OCI-LY7 (cell line): ENCODE data around the gene STK32A. TPM values are rescaled to one million over a fixed set of nuclear protein-coding genes. Genes with fewer than 3 reads are reported as not detected.
"Not testable (repeated sequence)": the region's sequence is repeated elsewhere in the genome, so short reads cannot be mapped to it uniquely, and the experiment has no call there.

Experiments
- BruUV-seq: library from RNA; stranded (reverse); fragments of 400-500 nt; replicated peaks from 2 replicates; lab custom pipeline; 2021; lab: Mats Ljungman, UMichigan
- CTCF ChIA-PET: fragments of 300-600 bp; sonication (Branson Sonifier 250); formaldehyde crosslinking; loops from one replicate; lab custom pipeline; 2022; ENCODE audit warnings: antibody characterized with exemption; ENCODE audit not compliant: unreplicated experiment; lab: Charles Lee
- POLR2A ChIA-PET: fragments of 300-600 bp; sonication (Branson Sonifier 250); formaldehyde crosslinking; loops from one replicate; lab custom pipeline; 2022; ENCODE audit warnings: antibody characterized with exemption; lab: Charles Lee
- DNase-seq: peaks from one replicate; pipeline ENCODE4 v3.0.0-alpha.2; 2015; ENCODE audit warnings: low spot score
- H2AFZ ChIP-seq: fragments of 200-600 bp; sonication (generic), shearing (Covaris generic); 2 replicates; pipeline ENCODE4 v1.6.1; 2014; ENCODE audit warnings: mild to moderate bottlenecking, antibody characterized with exemption, low read length, moderate library complexity
- H3K27ac ChIP-seq: fragments of 200-600 bp; sonication (generic); 2 replicates; pipeline ENCODE4 v1.5.1; 2014; ENCODE audit warnings: mixed run types, low read depth, mild to moderate bottlenecking, moderate library complexity, low read length, inconsistent platforms; ENCODE audit not compliant: poor library complexity, severe bottlenecking
- H3K36me3 ChIP-seq: fragments of 200-600 bp; sonication (generic); 2 replicates; pipeline ENCODE4 v1.6.1; 2014; ENCODE audit warnings: mild to moderate bottlenecking, antibody characterized with exemption, low read length, moderate library complexity, mixed read lengths; ENCODE audit not compliant: insufficient read depth
- H3K4me1 ChIP-seq: fragments of 200-600 bp; sonication (generic); 2 replicates; pipeline ENCODE4 v1.5.1; 2014; ENCODE audit warnings: mild to moderate bottlenecking, low read length; ENCODE audit not compliant: insufficient read depth, poor library complexity, severe bottlenecking
- H3K4me2 ChIP-seq: fragments of 200-600 bp; sonication (generic); 2 replicates; pipeline ENCODE4 v1.6.1; 2014; ENCODE audit warnings: mild to moderate bottlenecking, low read length
- H3K4me3 ChIP-seq: fragments of 200-600 bp; sonication (generic); 2 replicates; pipeline ENCODE4 v1.5.1; 2014; ENCODE audit warnings: mild to moderate bottlenecking, low read depth, low read length; ENCODE audit not compliant: poor library complexity, severe bottlenecking
- H3K79me2 ChIP-seq: fragments of 200-600 bp; sonication (generic); 2 replicates; pipeline ENCODE4 v1.6.1; 2016; ENCODE audit warnings: low read depth, mild to moderate bottlenecking, low read length, moderate library complexity, mixed read lengths; ENCODE audit not compliant: insufficient read depth
- H3K9me2 ChIP-seq: fragments of 200-600 bp; sonication (generic); 2 replicates; pipeline ENCODE4 v1.6.1; 2016; ENCODE audit warnings: mild to moderate bottlenecking, low read length, mixed read lengths; ENCODE audit not compliant: insufficient read depth
- H3K9me3 ChIP-seq: fragments of 200-600 bp; sonication (generic); 2 replicates; pipeline ENCODE4 v1.6.1; 2014; ENCODE audit warnings: mild to moderate bottlenecking, mixed run types, low read length, mixed read lengths
- H4K20me1 ChIP-seq: fragments of 200-600 bp; sonication (generic); 2 replicates; pipeline ENCODE4 v1.6.1; 2014; ENCODE audit warnings: mild to moderate bottlenecking, antibody characterized with exemption, low read length, moderate library complexity, mixed read lengths; ENCODE audit not compliant: insufficient read depth
- CTCF ChIP-seq: fragments of 200-600 bp; sonication (generic); conservative IDR thresholded peaks from 2 replicates; pipeline ENCODE4 v1.5.1; 2014; ENCODE audit warnings: mild to moderate bottlenecking, antibody characterized with exemption, low read length, moderate library complexity, mixed read lengths
- EZH2phosphoT487 ChIP-seq: fragments of 200-600 bp; sonication (generic); IDR thresholded peaks from 2 replicates; pipeline ENCODE4 v1.6.1; 2018; ENCODE audit warnings: low read depth, borderline replicate concordance, mild to moderate bottlenecking, mixed run types, antibody characterized with exemption, low read length, moderate library complexity, mixed read lengths
- intact Hi-C: fragments of 100-400 bp; cut with micrococcal nuclease; formaldehyde crosslinking; loops from one replicate; pipeline ENCODE4 v1.10.0; 2022; ENCODE audit not compliant: unreplicated experiment
- total RNA-seq, 2 experiments: library from RNA; depleted of rRNA in 1 of 2; stranded (reverse); fragments of >200 nt in 1 of 2; shearing (Covaris generic) in 1 of 2; gene quantifications; 2 replicates each; pipeline ENCODE4 v1.2.3, GENCODE V29; 2014 to 2022

STK32A gene
- total RNA-seq, 2 experiments from 2014 or later, result not detected

GRCh38 chr5:147226512-147226911, 8.3 kb upstream of the STK32A start:
- ChIA-PET CTCF (no interaction called here), POLR2A (no interaction called here)
- no peak for DNase-seq
- H4K20me1 ChIP-seq, result no peaks in the 10 kb centered on the region
- intact Hi-C loops, result loop anchor here (10.0 kb wide), 1 partner anchor 598 kb away; no protein-coding TSS in a partner anchor
- TF ChIP-seq CTCF, result no peak
- no peak for TF ChIP-seq EZH2phosphoT487
- no peak overlapping the region for H3K4me2 ChIP-seq
- H3K4me1 ChIP-seq, result no peaks in the 10 kb centered on the region
- H3K36me3 ChIP-seq, result no peaks in the 10 kb centered on the region
- H3K9me2 ChIP-seq, result no peaks in the 10 kb centered on the region
- BruUV-seq, result no TSS peak
- H3K9me3 ChIP-seq, result no peaks in the 10 kb centered on the region
- H3K79me2 ChIP-seq, result no peaks in the 10 kb centered on the region
- H3K27ac ChIP-seq, result no peak overlapping the region
- H3K4me3 ChIP-seq, result no peak overlapping the region
- no peak overlapping the region for H2AFZ ChIP-seq

GRCh38 chr5:147234239-147234824, 494 bp upstream of the STK32A start:
- TF ChIP-seq CTCF (no peak), EZH2phosphoT487 (no peak)

GRCh38 chr5:147240266-147240985, 5.6 kb downstream of the STK32A start:
- Histone ChIP-seq H3K36me3 (no peaks in the 10 kb centered on the region), H3K9me2 (no peaks in the 10 kb centered on the region), H3K27ac (no peak overlapping the region), H4K20me1 (no peaks in the 10 kb centered on the region), H3K4me3 (no peak overlapping the region), H3K4me1 (no peaks in the 10 kb centered on the region), H3K79me2 (no peaks in the 10 kb centered on the region), H3K4me2 (no peak overlapping the region), H3K9me3 (no peaks in the 10 kb centered on the region), H2AFZ (no peak overlapping the region)
- TF ChIP-seq CTCF, result no peak
- TF ChIP-seq EZH2phosphoT487, result no peak
- ChIA-PET CTCF (no interaction called here), POLR2A (interaction anchor here (1.2 kb wide), 1 partner anchor 8 kb away, joined by 3 read pairs; no protein-coding TSS in a partner anchor)
- DNase-seq, result no peak
- intact Hi-C loops, result no loop called here
- no TSS peak for BruUV-seq

More at GRCh38 chr5:147234239-147234824, 494 bp upstream of the STK32A start:
- CTCF ChIA-PET, result no interaction called here
- Histone ChIP-seq H3K4me2 (no peak overlapping the region), H3K36me3 (no peaks in the 10 kb centered on the region), H3K4me3 (no peak overlapping the region), H2AFZ (no peak overlapping the region), H3K27ac (no peak overlapping the region), H3K79me2 (no peaks in the 10 kb centered on the region), H4K20me1 (no peaks in the 10 kb centered on the region), H3K9me3 (no peaks in the 10 kb centered on the region), H3K4me1 (no peaks in the 10 kb centered on the region), H3K9me2 (no peaks in the 10 kb centered on the region)
- intact Hi-C loops, result no loop called here
- POLR2A ChIA-PET, result no interaction called here
- no peak for DNase-seq
- no TSS peak for BruUV-seq

- H3K36me3 ChIP-seq, H3K4me1 ChIP-seq, H3K27ac ChIP-seq, H3K4me2 ChIP-seq, H3K9me2 ChIP-seq, CTCF ChIA-PET, H3K9me3 ChIP-seq, H4K20me1 ChIP-seq, DNase-seq, BruUV-seq, H3K79me2 ChIP-seq, H2AFZ ChIP-seq, H3K4me3 ChIP-seq, intact Hi-C loops: not testable (repeated sequence)
- POLR2A ChIA-PET, result interaction anchor here (0.7 kb wide), 1 partner anchor 1550 kb away, joined by 3 read pairs; no protein-coding TSS in a partner anchor
Observed at GRCh38 chr5:147243238-147243637, 8.4 kb downstream of the STK32A start.
